Neural cell (in vitro differentiated cells): Measurements from ENCODE around the gene CST6. TPM values are rescaled to one million over a fixed set of nuclear protein-coding genes. Genes with fewer than 3 reads are reported as not detected.

Experiments
- H2AFZ ChIP-seq: fragments of 200-600, 300-800 bp; sonication (generic), shearing (Covaris generic); 2 replicates; pipeline ENCODE4 v1.6.0; 2014; ENCODE audit warnings: low read depth, mild to moderate bottlenecking, antibody characterized with exemption, low read length, moderate library complexity
- H3F3A ChIP-seq: fragments of 200-600 bp; shearing (Covaris generic); 2 replicates; pipeline ENCODE4 v1.6.1; 2016; ENCODE audit warnings: mild to moderate bottlenecking, moderate library complexity, mixed read lengths, antibody characterized with exemption, low read length; ENCODE audit not compliant: insufficient read depth, poor library complexity, severe bottlenecking
- H3K27ac ChIP-seq: fragments of 200-600, 300-800 bp; sonication (generic), shearing (Covaris generic); 2 replicates; pipeline ENCODE4 v1.5.1; 2014; ENCODE audit warnings: mild to moderate bottlenecking, low read length, moderate library complexity
- H3K27me3 ChIP-seq: fragments of 300-800, 200-600 bp; sonication (generic), shearing (Covaris generic); 2 replicates; pipeline ENCODE4 v1.6.0; 2014; ENCODE audit warnings: mild to moderate bottlenecking, low read depth, low read length, moderate library complexity; ENCODE audit not compliant: insufficient read depth
- H3K36me3 ChIP-seq: fragments of 300-800, 200-600 bp; sonication (generic), shearing (Covaris generic); 2 replicates; pipeline ENCODE4 v1.5.1; 2014; ENCODE audit warnings: mild to moderate bottlenecking, antibody characterized with exemption, low read length, moderate library complexity; ENCODE audit not compliant: insufficient read depth
- H3K4me2 ChIP-seq: fragments of 300-800, 200-600 bp; sonication (generic), shearing (Covaris generic); 2 replicates; pipeline ENCODE4 v1.6.0; 2014; ENCODE audit warnings: mild to moderate bottlenecking, low read length
- H3K4me3 ChIP-seq: fragments of 300-800, 200-600 bp; sonication (generic), shearing (Covaris generic); 2 replicates; pipeline ENCODE4 v1.5.1; 2014; ENCODE audit warnings: mild to moderate bottlenecking, low read length, moderate library complexity
- H3K79me2 ChIP-seq: fragments of 200-600 bp; shearing (Covaris generic); replicated peaks from 2 replicates; pipeline ENCODE4 v1.6.0; 2014; ENCODE audit warnings: mild to moderate bottlenecking, low read length, moderate library complexity; ENCODE audit not compliant: insufficient read depth
- H3K9ac ChIP-seq: fragments of 300-800, 200-600 bp; sonication (generic), shearing (Covaris generic); 2 replicates; pipeline ENCODE4 v1.6.1; 2016; ENCODE audit warnings: mild to moderate bottlenecking, low read length, mixed read lengths
- H3K9me2 ChIP-seq: fragments of 200-600 bp; shearing (Covaris generic); 2 replicates; pipeline ENCODE4 v1.6.1; 2016; ENCODE audit warnings: mild to moderate bottlenecking, low read length, mixed read lengths; ENCODE audit not compliant: insufficient read depth
- H3K9me3 ChIP-seq: fragments of 200-600, 300-800 bp; sonication (generic), shearing (Covaris generic); 2 replicates; pipeline ENCODE4 v1.6.1; 2016; ENCODE audit warnings: mild to moderate bottlenecking, mixed run types, low read length, moderate library complexity, mixed read lengths
- H4K20me1 ChIP-seq: fragments of 200-600 bp; shearing (Covaris generic); 2 replicates; pipeline ENCODE4 v1.6.1; 2016; ENCODE audit warnings: mild to moderate bottlenecking, mixed run types; ENCODE audit not compliant: insufficient read depth
- EP300 ChIP-seq: fragments of 450-650 bp; conservative IDR thresholded peaks from 2 replicates; pipeline ENCODE4 v1.6.1; 2014; ENCODE audit warnings: antibody characterized with exemption, mild to moderate bottlenecking, moderate library complexity; ENCODE audit not compliant: poor library complexity, severe bottlenecking
- EZH2 ChIP-seq: fragments of 200-600, 300-800 bp; shearing (Covaris generic), sonication (generic); IDR thresholded peaks from 2 replicates; pipeline ENCODE4 v1.6.1; 2014; ENCODE audit warnings: antibody characterized with exemption, low read length, borderline replicate concordance, mild to moderate bottlenecking; ENCODE audit not compliant: insufficient read depth, poor library complexity, severe bottlenecking
- MXI1 ChIP-seq: fragments of 450-650 bp; conservative IDR thresholded peaks from 2 replicates; pipeline ENCODE4 v1.6.1; 2014; ENCODE audit warnings: antibody characterized with exemption, mild to moderate bottlenecking; ENCODE audit not compliant: poor library complexity, severe bottlenecking
- POLR2AphosphoS5 ChIP-seq: IDR thresholded peaks from 2 replicates; pipeline ENCODE4 v1.6.1; 2012
- RAD21 ChIP-seq: fragments of 450-650 bp; conservative IDR thresholded peaks from 2 replicates; pipeline ENCODE4 v1.6.1; 2014; ENCODE audit warnings: antibody characterized with exemption, mild to moderate bottlenecking, moderate library complexity
- SMC3 ChIP-seq: fragments of 450-650 bp; conservative IDR thresholded peaks from 2 replicates; pipeline ENCODE4 v1.6.1; 2014; ENCODE audit warnings: antibody characterized with exemption, mild to moderate bottlenecking, moderate library complexity; ENCODE audit not compliant: poor library complexity
- TAF1 ChIP-seq: IDR thresholded peaks from 2 replicates; pipeline ENCODE4 v1.6.1; 2012; ENCODE audit warnings: low read depth
- polyA plus RNA-seq: library from polyadenylated mRNA; depleted of rRNA; stranded (reverse); fragments of >200 nt; gene quantifications from 2 replicates; pipeline ENCODE4 v1.2.3, GENCODE V29; 2014
- TF ChIP-seq, protein P1 (sequence below): IDR thresholded peaks from 2 replicates; pipeline ENCODE4 v1.6.1; 2012; ENCODE audit warnings: borderline replicate concordance
- TF ChIP-seq, protein P2 (sequence below): fragments of 450-650 bp; IDR thresholded peaks from 2 replicates; pipeline ENCODE4 v1.5.1; 2014; ENCODE audit warnings: antibody characterized with exemption, mild to moderate bottlenecking, moderate library complexity; ENCODE audit not compliant: poor library complexity, severe bottlenecking

CST6 gene
- polyA plus RNA-seq, 1 donor from 2014 or later = not detected

DNA sequence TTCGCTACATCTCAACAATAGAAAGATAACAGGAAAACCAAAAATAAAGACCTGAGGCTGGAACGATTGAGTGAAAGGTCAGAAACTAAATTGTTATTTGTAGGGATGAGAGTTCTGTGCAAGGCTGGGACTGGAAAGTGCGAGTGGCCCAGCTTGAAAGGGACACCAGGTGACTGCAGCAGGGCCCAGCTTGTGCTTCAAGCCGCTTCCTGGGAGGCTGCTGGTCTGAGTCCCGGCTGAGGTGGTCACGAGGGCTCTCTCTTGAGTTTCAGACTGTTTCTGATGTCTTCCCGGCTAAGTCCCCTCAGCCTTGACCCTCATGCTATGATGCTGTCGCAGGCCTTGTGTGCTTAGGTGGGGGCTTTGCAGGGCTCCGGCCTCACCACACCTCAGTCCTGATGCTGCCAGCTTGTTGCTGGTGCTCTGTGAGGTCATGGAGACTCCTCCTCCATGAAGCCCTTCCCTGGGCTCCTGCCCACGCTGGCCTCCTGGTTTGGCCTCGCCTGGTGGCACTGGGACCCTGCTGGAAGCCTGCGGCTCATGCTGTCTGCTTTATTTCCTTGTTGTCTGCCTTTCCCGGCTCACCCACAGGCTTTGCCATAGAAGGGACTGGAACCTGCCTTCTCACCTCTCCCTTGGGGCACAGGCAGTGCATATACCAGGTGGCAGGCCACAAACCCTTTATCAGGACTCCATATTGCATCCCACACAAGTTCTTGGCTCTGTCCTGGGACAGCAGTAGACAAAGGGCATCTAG is 5.5 kb upstream of the CST6 start:
- peaks cover 15% of the 10 kb centered on the region for H3K79me2 ChIP-seq
- no peaks in the 10 kb centered on the region for H3K9me2 ChIP-seq
- H3K36me3 ChIP-seq = no peaks in the 10 kb centered on the region
- no peaks in the 10 kb centered on the region for H4K20me1 ChIP-seq
- H3F3A ChIP-seq = no peaks in the 10 kb centered on the region
- peaks cover 2% of the 10 kb centered on the region for H3K27me3 ChIP-seq
- H3K27ac ChIP-seq = no peak overlapping the region
- H3K9ac ChIP-seq = no peak overlapping the region
- H3K4me2 ChIP-seq = no peak overlapping the region
- no peak for TF ChIP-seq RAD21
- TF ChIP-seq EZH2 = no peak
- no peak for TF ChIP-seq POLR2AphosphoS5
- no peak for TF ChIP-seq EP300
- TF ChIP-seq, protein P1, sequence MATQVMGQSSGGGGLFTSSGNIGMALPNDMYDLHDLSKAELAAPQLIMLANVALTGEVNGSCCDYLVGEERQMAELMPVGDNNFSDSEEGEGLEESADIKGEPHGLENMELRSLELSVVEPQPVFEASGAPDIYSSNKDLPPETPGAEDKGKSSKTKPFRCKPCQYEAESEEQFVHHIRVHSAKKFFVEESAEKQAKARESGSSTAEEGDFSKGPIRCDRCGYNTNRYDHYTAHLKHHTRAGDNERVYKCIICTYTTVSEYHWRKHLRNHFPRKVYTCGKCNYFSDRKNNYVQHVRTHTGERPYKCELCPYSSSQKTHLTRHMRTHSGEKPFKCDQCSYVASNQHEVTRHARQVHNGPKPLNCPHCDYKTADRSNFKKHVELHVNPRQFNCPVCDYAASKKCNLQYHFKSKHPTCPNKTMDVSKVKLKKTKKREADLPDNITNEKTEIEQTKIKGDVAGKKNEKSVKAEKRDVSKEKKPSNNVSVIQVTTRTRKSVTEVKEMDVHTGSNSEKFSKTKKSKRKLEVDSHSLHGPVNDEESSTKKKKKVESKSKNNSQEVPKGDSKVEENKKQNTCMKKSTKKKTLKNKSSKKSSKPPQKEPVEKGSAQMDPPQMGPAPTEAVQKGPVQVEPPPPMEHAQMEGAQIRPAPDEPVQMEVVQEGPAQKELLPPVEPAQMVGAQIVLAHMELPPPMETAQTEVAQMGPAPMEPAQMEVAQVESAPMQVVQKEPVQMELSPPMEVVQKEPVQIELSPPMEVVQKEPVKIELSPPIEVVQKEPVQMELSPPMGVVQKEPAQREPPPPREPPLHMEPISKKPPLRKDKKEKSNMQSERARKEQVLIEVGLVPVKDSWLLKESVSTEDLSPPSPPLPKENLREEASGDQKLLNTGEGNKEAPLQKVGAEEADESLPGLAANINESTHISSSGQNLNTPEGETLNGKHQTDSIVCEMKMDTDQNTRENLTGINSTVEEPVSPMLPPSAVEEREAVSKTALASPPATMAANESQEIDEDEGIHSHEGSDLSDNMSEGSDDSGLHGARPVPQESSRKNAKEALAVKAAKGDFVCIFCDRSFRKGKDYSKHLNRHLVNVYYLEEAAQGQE = no peak
- no peak for TF ChIP-seq SMC3
- TF ChIP-seq, protein P2, sequence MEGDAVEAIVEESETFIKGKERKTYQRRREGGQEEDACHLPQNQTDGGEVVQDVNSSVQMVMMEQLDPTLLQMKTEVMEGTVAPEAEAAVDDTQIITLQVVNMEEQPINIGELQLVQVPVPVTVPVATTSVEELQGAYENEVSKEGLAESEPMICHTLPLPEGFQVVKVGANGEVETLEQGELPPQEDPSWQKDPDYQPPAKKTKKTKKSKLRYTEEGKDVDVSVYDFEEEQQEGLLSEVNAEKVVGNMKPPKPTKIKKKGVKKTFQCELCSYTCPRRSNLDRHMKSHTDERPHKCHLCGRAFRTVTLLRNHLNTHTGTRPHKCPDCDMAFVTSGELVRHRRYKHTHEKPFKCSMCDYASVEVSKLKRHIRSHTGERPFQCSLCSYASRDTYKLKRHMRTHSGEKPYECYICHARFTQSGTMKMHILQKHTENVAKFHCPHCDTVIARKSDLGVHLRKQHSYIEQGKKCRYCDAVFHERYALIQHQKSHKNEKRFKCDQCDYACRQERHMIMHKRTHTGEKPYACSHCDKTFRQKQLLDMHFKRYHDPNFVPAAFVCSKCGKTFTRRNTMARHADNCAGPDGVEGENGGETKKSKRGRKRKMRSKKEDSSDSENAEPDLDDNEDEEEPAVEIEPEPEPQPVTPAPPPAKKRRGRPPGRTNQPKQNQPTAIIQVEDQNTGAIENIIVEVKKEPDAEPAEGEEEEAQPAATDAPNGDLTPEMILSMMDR = no peak
- no peak for TF ChIP-seq MXI1
- TF ChIP-seq TAF1 = no peak
- no peaks in the 10 kb centered on the region for H3K9me3 ChIP-seq
- no peak overlapping the region for H3K4me3 ChIP-seq
- H2AFZ ChIP-seq = no peak overlapping the region

DNA sequence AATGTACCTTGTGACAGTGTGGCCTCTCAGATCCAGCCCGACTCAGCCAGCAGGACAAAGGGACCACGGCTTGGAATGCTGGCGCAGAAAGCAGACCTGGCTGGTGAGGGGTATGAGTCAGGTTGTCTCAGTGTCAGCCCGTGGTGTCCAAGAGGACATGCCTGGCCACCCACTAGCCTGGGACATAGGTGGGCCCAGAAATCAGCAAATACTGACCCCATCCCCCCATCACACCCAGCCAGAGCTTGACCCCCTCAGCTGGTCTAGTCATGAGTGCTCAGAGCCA is 5.0 kb upstream of the CST6 start:
- H3K27me3 ChIP-seq = peaks cover 6% of the 10 kb centered on the region
- no peaks in the 10 kb centered on the region for H3K9me2 ChIP-seq
- TF ChIP-seq EZH2 (no peak), POLR2AphosphoS5 (no peak), SMC3 (no peak), MXI1 (no peak), TAF1 (no peak), RAD21 (no peak)
- TF ChIP-seq, protein P2 = no peak
- TF ChIP-seq, protein P1 = no peak
- H3K4me2 ChIP-seq = no peak overlapping the region
- H3K4me3 ChIP-seq = no peak overlapping the region
- no peaks in the 10 kb centered on the region for H3K9me3 ChIP-seq
- no peaks in the 10 kb centered on the region for H3K36me3 ChIP-seq
- H2AFZ ChIP-seq = no peak overlapping the region
- H3K79me2 ChIP-seq = peaks cover 10% of the 10 kb centered on the region
- H3K9ac ChIP-seq = no peak overlapping the region
- no peaks in the 10 kb centered on the region for H4K20me1 ChIP-seq
- no peak overlapping the region for H3K27ac ChIP-seq
- H3F3A ChIP-seq = no peaks in the 10 kb centered on the region
